Ectodermal cell (in vitro differentiated cells): ENCODE data around the gene POU2F1.

Experiments used
- H3K27ac ChIP-seq: 2 replicates; pipeline ENCODE4 v1.7.0; 2013; ENCODE audit warnings: mild to moderate bottlenecking, low read depth, low read length; ENCODE audit not compliant: insufficient read depth, poor library complexity, severe bottlenecking
- H3K27me3 ChIP-seq: 2 replicates; pipeline ENCODE4 v1.7.0; 2013; ENCODE audit warnings: mild to moderate bottlenecking, low read length; ENCODE audit not compliant: insufficient read depth, control insufficient read depth, poor library complexity, severe bottlenecking
- H3K36me3 ChIP-seq: one replicate; pipeline ENCODE4 v1.7.0; 2013; ENCODE audit warnings: low read length; ENCODE audit not compliant: control insufficient read depth, insufficient read depth
- H3K4me1 ChIP-seq: one replicate; pipeline ENCODE4 v1.7.0; 2013; ENCODE audit warnings: low read length; ENCODE audit not compliant: control insufficient read depth, insufficient read depth
- H3K4me3 ChIP-seq: 2 replicates; pipeline ENCODE4 v1.7.0; 2013; ENCODE audit warnings: low read depth, low read length, control low read depth; ENCODE audit not compliant: insufficient read depth
- H3K9me3 ChIP-seq: 2 replicates; pipeline ENCODE4 v1.7.0; 2013; ENCODE audit warnings: mild to moderate bottlenecking, low read length, moderate library complexity; ENCODE audit not compliant: control insufficient read depth
- WGBS, 2 experiments: methylation state at CpG; one replicate each; pipeline ENCODE4 v1.1.7; 2013; ENCODE audit warnings: missing lambda C conversion rate in 2 of 2; 5-methylcytosine and 5-hydroxymethylcytosine counted together

The POU2F1 gene

DNA sequence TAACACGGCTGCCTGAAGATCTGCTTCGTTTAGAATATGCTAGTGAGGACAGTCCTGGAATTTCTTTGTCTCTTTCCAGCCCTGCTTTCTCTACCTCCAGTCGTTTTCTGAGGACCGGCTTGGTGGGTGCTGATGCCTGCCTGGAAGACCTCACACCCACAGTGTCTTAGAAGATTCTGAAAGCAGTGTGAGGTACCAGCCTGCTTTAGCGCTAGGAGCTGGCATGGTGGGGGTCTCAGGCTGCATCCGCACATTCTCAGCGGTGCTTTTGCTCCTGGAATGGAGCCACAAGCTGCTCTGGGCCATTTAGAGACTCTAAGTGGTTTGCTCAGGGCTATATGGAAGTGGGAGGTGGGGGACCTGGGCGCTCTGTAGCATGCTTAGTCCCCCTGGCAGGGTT, 236.2 kb downstream of the POU2F1 start:
- H3K4me1 ChIP-seq: peaks cover 18% of the 10 kb centered on the region
- 72 to 81% methylated on average over 8 of the region's 8 CpGs for WGBS, 2 experiments
- peaks cover 35% of the 10 kb centered on the region for H3K27me3 ChIP-seq
- no peak overlapping the region for H3K4me3 ChIP-seq
- no peaks in the 10 kb centered on the region for H3K36me3 ChIP-seq
- no peaks in the 10 kb centered on the region for H3K9me3 ChIP-seq
- H3K27ac ChIP-seq: no peak overlapping the region

- Histone ChIP-seq H3K4me3 (no peak overlapping the region), H3K4me1 (peaks cover 19% of the 10 kb centered on the region), H3K9me3 (no peaks in the 10 kb centered on the region), H3K27ac (no peak overlapping the region), H3K27me3 (peaks cover 35% of the 10 kb centered on the region), H3K36me3 (no peaks in the 10 kb centered on the region)
- WGBS, 2 experiments: 79 to 81% methylated on average over 11 of the region's 11 CpGs
These were observed 237.4 kb downstream of the POU2F1 start for GRCh38 chr1:167457936-167458584.

DNA sequence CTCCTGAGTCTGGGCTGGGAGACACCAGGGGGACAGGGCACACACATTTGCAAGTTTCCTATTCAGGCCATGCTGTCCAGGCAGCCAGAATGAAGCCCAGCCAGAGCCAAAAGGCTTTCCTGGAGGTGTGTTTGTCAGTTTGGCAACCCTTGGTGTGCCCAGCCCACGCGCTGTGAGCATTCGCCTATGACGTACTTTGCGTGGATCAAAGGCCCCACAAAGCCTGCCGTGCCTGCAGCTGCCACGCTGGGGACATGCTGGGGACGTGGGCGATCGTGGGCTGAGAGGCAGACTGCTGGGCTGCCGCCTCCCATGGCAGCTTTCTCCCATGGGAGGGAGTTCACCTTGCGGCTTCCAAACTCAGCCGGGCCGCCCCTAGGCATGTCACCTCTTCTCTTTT, 240.2 kb downstream of the POU2F1 start:
- no peaks in the 10 kb centered on the region for H3K9me3 ChIP-seq
- 90 to 95% methylated on average over 14 of the region's 14 CpGs for WGBS, 2 experiments
- H3K27ac ChIP-seq: no peak overlapping the region
- no peaks in the 10 kb centered on the region for H3K36me3 ChIP-seq
- H3K4me3 ChIP-seq: no peak overlapping the region
- H3K27me3 ChIP-seq: peaks cover 18% of the 10 kb centered on the region
- peaks cover 36% of the 10 kb centered on the region for H3K4me1 ChIP-seq

- no peaks in the 10 kb centered on the region for H3K36me3 ChIP-seq
- H3K4me1 ChIP-seq: peaks cover 32% of the 10 kb centered on the region
- no peaks in the 10 kb centered on the region for H3K9me3 ChIP-seq
- H3K27ac ChIP-seq: no peak overlapping the region
- H3K27me3 ChIP-seq: peaks cover 3% of the 10 kb centered on the region
- WGBS, 2 experiments: 93 to 95% methylated on average over 8 of the region's 8 CpGs
- H3K4me3 ChIP-seq: no peak overlapping the region
These were observed 241.7 kb downstream of the POU2F1 start for GRCh38 chr1:167462341-167462740.

DNA sequence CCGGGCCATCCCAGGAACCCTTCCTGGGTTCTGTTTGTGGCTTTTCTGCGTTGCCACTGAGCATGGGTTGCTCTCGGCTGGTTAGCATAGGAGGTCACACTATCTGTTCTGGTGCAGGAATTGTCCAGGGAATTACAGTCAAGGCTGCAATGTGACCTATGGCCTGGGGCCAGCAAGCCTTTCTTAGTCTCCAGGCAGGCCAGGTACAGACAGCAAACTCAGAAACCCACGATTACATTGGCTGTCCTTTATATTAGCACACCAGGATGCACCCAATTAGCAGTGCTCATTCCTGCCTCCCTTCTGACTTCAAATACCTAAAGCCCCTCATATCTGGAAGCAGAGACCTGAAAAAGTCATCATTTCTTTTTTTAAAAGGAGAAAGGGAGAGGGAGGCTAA, 242.4 kb downstream of the POU2F1 start:
- Histone ChIP-seq H3K4me3 (no peak overlapping the region), H3K27me3 (no peaks in the 10 kb centered on the region), H3K36me3 (no peaks in the 10 kb centered on the region), H3K9me3 (no peaks in the 10 kb centered on the region), H3K27ac (no peak overlapping the region), H3K4me1 (peaks cover 39% of the 10 kb centered on the region)
- WGBS, 2 experiments: 72 to 78% methylated on average over 4 of the region's 4 CpGs

GRCh38 chr1:167463875-167464575, 243.3 kb downstream of the POU2F1 start:
- 58% methylated on average over 6 of the region's 6 CpGs for WGBS, 2 experiments
- H3K4me3 ChIP-seq: no peak overlapping the region
- H3K36me3 ChIP-seq: no peaks in the 10 kb centered on the region
- H3K27me3 ChIP-seq: no peaks in the 10 kb centered on the region
- no peaks in the 10 kb centered on the region for H3K9me3 ChIP-seq
- peaks cover 45% of the 10 kb centered on the region for H3K4me1 ChIP-seq
- H3K27ac ChIP-seq: peak overlapping the region; percentile 69

- no peak overlapping the region for H3K27ac ChIP-seq
- WGBS, 2 experiments: 85 to 86% methylated on average over 2 of the region's 2 CpGs
- H3K4me1 ChIP-seq: peaks cover 45% of the 10 kb centered on the region
These were observed 244.3 kb downstream of the POU2F1 start for GRCh38 chr1:167465018-167465417.

GRCh38 chr1:167465743-167466142, 245.1 kb downstream of the POU2F1 start:
- no peak overlapping the region for H3K27ac ChIP-seq
- H3K27me3 ChIP-seq: no peaks in the 10 kb centered on the region

More at GRCh38 chr1:167465018-167465417, 244.3 kb downstream of the POU2F1 start:
- no peaks in the 10 kb centered on the region for H3K36me3 ChIP-seq
- H3K27me3 ChIP-seq: no peaks in the 10 kb centered on the region
- no peak overlapping the region for H3K4me3 ChIP-seq
- H3K9me3 ChIP-seq: no peaks in the 10 kb centered on the region

DNA sequence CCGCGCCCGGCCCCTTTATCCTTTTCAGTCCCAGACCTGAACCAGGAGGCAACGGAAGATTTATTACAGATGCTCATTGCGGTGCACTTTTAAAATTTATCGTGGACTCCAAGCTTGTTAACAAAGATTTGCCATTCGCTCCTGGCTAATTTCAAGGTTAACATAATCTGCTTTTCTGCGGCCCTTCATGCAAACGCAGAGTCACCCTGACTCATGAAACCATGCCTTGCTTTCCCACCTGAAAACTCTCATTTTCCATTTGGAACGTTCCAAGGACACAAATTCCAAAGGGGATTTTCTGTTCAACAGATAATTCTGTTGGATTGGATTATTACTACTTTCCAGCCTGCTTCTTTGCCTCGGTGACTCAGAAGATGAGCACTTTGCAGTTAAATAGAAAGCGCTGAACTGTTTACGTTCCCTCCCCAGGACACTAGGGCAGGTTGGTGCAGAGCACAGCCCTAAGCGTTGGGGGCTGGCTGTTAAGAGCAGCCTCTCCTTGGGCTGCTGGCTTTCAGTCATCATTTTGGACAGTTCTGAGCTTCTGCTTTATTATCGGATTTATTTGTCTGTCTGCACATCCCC, 246.5 kb downstream of the POU2F1 start:
- no peaks in the 10 kb centered on the region for H3K36me3 ChIP-seq
- H3K4me1 ChIP-seq: peaks cover 45% of the 10 kb centered on the region
- no peaks in the 10 kb centered on the region for H3K9me3 ChIP-seq
- no peak overlapping the region for H3K27ac ChIP-seq
- WGBS, 2 experiments: 68 to 71% methylated on average over 15 of the region's 15 CpGs
- no peaks in the 10 kb centered on the region for H3K27me3 ChIP-seq
- H3K4me3 ChIP-seq: no peak overlapping the region

More at GRCh38 chr1:167465743-167466142, 245.1 kb downstream of the POU2F1 start:
- no peaks in the 10 kb centered on the region for H3K9me3 ChIP-seq
- no peaks in the 10 kb centered on the region for H3K36me3 ChIP-seq
- 88 to 89% methylated on average over 1 of the region's 1 CpG for WGBS, 2 experiments
- H3K4me3 ChIP-seq: no peak overlapping the region
- H3K4me1 ChIP-seq: peaks cover 45% of the 10 kb centered on the region

DNA sequence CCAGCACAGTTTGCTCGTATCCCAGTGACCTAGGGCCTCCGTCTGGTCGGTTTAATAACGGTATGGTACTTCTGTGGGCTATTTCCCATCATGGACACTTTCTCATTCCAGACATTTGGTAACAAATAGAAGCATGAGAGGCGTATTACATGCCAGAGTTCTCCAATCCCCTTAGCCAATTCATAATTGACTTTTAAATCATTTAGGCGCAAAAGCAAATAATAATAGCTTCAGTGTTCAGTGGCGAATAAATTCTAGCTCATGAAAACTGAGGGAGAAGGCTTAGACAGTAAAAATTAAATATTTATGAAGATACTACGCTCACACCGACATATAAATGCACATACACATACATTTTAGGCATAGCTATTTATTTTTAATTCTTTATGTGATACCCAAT, 247.1 kb downstream of the POU2F1 start:
- 74 to 83% methylated on average over 6 to 7 of the region's 9 CpGs for WGBS, 2 experiments
- Histone ChIP-seq H3K4me1 (peaks cover 49% of the 10 kb centered on the region), H3K36me3 (no peaks in the 10 kb centered on the region), H3K27ac (no peak overlapping the region), H3K4me3 (no peak overlapping the region), H3K9me3 (no peaks in the 10 kb centered on the region), H3K27me3 (no peaks in the 10 kb centered on the region)
